ENCODE data around the gene SNX5.
A peak's percentile ranks its signal among the peaks of the same experiment; 100 is the strongest.

SNX5 gene

DNA sequence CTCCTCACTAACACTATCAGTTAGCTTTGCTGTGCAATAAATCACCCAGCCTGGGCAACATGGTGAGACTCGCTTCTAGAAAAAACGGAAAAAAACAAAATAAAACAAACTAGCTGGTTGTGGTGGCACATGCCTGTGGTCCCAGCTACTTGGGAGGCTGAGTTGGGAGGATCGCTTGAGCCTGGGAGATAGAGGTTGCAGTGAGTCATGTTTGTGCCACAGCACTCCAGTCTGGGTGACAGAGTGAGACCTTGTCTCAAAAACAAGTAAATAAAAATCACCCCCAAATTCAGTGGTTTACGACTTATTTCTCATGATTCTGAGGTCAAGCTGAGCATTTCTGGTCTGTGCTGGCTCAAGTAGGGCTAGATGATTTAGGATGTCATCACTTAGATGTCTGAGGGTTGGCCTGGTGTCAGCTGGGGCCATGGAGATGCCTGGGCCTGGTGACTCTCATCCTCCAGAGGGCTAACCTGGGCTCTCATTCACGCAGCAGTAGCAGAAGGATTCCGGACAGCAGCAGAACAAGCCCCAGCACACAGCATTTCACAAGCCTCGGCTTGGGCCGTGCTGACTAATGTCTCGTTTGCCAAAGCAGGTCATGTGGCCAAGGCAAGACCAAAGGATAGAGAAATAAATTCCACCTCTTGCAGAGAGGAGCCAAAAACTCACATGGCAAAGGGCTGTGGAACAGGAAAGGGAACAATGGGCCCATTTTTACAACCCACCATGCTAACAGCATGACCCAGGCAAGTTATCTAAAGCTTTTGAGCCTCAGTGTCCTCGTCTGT lies 32.7 kb upstream of the SNX5 start:
- Mint-ChIP-seq H3K4me1 (no peaks in the 10 kb centered on the region), H3K4me3 (no peak overlapping the region), H3K27ac (no peak overlapping the region), H3K36me3 (no peaks in the 10 kb centered on the region), H3K9me3 (no peaks in the 10 kb centered on the region)
- ATAC-seq = no peak
- DNase-seq (ENCODE audit: low spot score in 2 of 2) = no peak

DNA sequence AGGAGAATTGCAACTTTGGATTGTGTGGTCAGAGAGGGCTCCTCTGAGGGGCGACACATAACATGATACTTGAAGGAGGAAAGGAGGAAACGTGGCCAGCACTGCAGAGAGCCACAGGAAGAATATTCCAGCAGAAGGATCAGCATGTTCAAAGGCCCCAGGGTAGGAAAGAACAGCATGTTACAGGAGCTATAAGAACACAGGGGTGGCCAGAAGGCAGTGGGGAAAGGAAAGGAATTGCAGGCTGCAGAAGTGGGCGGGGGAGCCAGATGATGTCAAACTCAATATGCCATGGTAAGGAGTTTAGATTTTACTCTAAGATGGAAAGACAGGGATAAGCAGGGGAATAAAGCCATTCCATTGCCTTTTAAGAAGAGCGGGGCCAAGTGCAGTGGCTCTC lies 31.0 kb upstream of the SNX5 start:
- no peak for DNase-seq (ENCODE audit: low spot score in 2 of 2)
- Mint-ChIP-seq H3K4me1 (no peaks in the 10 kb centered on the region), H3K4me3 (no peak overlapping the region), H3K9me3 (no peaks in the 10 kb centered on the region), H3K36me3 (no peaks in the 10 kb centered on the region), H3K27ac (no peak overlapping the region)
- ATAC-seq = no peak

DNA sequence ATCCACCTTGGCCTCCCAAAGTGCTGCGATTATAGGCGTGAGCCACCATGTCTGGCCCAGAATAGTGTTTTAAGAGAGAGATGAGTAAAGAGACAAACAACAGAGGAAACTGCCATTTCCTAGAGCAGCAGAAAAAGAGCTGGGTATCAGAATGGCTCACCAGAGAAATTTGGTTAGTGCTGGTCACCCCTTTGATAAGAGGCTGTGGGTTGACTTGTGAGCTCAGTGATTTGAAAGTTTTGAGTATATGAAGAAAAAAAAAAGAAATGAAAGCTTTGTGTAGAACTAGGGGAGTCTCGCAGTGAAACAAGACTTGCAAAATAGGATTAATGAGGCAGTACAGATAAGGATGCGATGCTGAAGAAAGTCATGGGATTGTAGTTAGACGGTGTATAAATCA lies 29.9 kb upstream of the SNX5 start:
- no peak overlapping the region for H3K4me3 Mint-ChIP-seq
- no peaks in the 10 kb centered on the region for H3K36me3 Mint-ChIP-seq
- DNase-seq (ENCODE audit: low spot score in 2 of 2) (no peak), ATAC-seq (no peak)
- peaks cover 2% of the 10 kb centered on the region for H3K4me1 Mint-ChIP-seq
- no peak overlapping the region for H3K27ac Mint-ChIP-seq
- H3K9me3 Mint-ChIP-seq = no peaks in the 10 kb centered on the region

DNA sequence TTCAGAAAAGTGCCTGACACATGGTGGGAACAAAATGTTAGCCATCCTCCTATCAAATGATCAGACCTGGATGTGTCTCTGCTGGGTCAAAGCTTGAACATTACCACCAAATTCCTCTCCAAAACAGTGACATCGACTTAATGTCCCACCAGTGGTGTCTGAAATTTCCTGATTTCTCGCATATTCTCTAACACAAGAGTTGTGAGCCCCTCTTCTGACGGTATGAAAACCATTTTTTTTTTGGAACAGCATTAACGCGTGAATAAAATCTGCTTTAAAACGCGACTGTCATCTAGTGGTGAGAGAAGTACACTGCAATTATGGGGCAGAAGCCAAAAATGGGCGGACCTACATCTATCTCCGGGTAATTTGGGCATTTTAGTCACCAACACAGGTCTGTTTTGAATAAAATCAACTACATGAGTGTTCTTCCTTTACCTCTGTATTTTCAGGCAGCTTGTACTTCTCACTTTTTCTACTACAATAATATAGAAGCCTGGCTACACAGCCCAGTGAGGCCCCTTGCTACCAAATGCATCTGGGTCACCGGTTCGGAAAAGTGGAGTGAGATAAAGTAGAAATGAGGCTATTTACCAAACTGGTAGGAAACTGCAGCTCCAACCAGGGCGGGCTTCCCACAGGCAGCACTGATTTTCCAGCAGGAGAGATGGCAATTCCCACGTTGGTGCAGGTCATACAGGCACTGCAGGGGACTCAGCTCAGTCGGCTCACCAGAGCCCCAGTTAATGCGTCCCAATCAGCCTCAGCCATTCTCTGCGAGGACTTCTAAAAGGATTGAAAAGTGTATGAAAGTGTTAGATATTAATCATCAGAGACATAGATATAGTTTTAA lies 27.6 kb upstream of the SNX5 start:
- ATAC-seq (peak; percentile 62), DNase-seq (ENCODE audit: low spot score in 2 of 2) (peak; percentile 16 to 60)
- Mint-ChIP-seq H3K4me1 (peaks cover 19% of the 10 kb centered on the region), H3K27ac (no peak overlapping the region), H3K36me3 (peaks cover 13% of the 10 kb centered on the region), H3K4me3 (no peak overlapping the region), H3K9me3 (no peaks in the 10 kb centered on the region)

DNA sequence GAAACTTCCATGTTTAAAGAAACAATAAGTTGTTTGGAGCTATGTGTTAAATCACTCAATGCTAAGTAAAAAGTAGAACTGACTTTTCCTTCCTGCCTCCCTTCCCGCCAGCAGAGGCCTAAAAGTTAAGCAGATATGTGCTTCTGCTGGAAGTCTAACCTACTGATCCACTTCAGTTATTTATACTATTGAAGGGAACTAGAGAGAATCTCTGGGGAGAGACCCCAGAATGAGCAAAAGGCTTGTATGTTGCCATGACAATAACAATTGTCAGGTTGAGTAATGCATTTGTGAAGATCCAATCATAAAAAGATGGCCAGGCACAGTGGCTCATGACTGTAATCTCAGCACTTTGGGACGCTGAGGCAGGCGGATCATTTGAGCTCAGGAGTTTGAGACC lies 25.0 kb upstream of the SNX5 start:
- DNase-seq (ENCODE audit: low spot score in 2 of 2) = no peak
- peak overlapping the region; percentile 54 for H3K27ac Mint-ChIP-seq
- H3K36me3 Mint-ChIP-seq = peaks cover 40% of the 10 kb centered on the region
- H3K4me1 Mint-ChIP-seq = peaks cover 19% of the 10 kb centered on the region
- ATAC-seq = no peak
- H3K4me3 Mint-ChIP-seq = peak overlapping the region; percentile 64
- H3K9me3 Mint-ChIP-seq = no peaks in the 10 kb centered on the region

DNA sequence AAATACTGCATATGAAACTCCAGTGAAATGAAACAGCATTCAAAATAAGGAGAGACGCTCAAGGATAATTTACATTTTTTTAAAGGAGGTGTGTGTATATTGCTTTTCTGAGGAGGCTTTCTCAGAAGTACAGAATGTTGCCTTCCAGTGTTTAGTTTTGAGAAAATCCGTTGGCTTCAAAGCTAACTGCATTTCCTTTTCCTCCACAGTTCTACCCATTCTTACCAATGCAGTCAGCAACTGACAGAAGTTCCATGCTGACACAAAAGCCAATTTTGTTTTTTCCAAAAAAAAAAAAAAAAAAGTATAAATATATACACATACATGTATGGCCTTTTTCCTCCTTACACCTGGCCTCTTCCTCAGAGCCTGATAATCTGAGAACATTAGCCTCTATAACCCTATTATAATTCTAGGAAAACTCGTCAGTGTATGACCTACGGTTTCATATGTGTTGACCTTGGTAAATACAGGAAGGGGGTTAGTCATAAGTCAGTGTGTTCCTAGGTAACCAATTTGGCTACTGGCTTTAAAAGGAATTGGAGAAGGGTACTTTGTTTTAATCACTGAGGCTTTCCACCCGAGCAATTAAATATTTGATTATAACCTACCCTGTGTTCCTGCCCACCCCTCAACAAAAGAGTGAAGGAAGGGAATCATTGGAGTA lies 24.4 kb upstream of the SNX5 start:
- Mint-ChIP-seq H3K4me1 (peaks cover 19% of the 10 kb centered on the region), H3K36me3 (peaks cover 46% of the 10 kb centered on the region), H3K4me3 (peak overlapping the region; percentile 64), H3K9me3 (no peaks in the 10 kb centered on the region), H3K27ac (peak overlapping the region; percentile 56)
- DNase-seq (ENCODE audit: low spot score in 2 of 2) = no peak
- peak; percentile 46 for ATAC-seq

DNA sequence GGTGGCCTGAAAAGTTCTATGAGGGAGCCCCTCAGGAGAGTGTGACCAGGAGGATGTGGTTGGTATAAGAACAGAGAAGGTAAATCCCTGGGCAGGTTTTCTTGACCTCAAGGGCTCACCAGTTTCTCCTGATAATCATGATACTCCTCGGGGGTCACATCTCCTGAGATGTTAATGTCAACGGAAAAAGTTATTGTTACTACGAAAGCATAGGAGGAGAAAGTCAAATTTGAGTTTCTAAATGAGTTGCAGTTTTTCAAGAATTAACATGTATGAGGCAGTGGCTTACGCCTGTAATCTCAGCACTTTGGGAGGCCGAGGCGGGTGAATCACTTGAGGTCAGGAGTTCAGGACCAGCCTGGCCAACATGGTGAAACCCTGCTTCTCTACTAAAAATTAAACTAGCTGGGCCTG lies 23.6 kb upstream of the SNX5 start:
- peak in 1 of 2 donors; percentile 65 for DNase-seq (ENCODE audit: low spot score in 2 of 2)
- H3K36me3 Mint-ChIP-seq = peaks cover 53% of the 10 kb centered on the region
- peak overlapping the region; percentile 64 for H3K4me3 Mint-ChIP-seq
- peak overlapping the region; percentile 56 for H3K27ac Mint-ChIP-seq
- H3K4me1 Mint-ChIP-seq = peaks cover 19% of the 10 kb centered on the region
- ATAC-seq = peak; percentile 93
- H3K9me3 Mint-ChIP-seq = no peaks in the 10 kb centered on the region

DNA sequence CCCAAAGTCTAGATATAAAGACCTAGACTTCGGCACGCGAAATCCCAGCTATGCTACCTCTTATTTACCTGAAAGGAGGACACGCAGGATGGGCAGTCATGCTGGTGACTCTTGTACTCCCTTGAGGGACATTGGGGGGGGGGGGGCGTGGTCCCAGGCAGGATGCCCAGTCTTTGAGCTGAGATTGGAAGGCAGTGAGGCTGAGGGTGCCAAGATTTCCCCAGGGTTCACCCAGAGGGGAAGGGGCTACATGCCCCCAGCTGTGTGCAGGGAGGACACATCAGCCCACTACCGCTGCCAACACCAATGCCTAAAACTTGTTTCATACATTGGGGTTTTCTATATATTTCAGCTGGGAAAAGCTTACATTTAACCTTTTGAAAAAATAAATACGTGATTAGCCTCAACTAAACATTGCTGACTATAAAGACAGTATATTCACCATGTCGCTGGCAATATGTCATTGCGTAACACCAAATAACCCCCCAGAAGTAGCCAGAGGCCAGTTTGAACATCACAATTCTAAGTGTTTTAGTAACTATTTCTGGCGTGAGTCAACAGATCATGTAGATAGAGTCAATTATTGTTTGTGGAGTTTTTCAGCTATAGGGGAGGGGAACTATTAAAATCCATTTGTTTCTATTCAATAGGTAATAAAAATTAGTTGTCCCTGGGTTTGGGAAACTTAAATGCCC lies 21.8 kb upstream of the SNX5 start:
- no peaks in the 10 kb centered on the region for H3K9me3 Mint-ChIP-seq
- H3K36me3 Mint-ChIP-seq = peaks cover 67% of the 10 kb centered on the region
- DNase-seq (ENCODE audit: low spot score in 2 of 2) (no peak), ATAC-seq (no peak)
- peaks cover 19% of the 10 kb centered on the region for H3K4me1 Mint-ChIP-seq
- H3K27ac Mint-ChIP-seq = no peak overlapping the region
- H3K4me3 Mint-ChIP-seq = no peak overlapping the region

DNA sequence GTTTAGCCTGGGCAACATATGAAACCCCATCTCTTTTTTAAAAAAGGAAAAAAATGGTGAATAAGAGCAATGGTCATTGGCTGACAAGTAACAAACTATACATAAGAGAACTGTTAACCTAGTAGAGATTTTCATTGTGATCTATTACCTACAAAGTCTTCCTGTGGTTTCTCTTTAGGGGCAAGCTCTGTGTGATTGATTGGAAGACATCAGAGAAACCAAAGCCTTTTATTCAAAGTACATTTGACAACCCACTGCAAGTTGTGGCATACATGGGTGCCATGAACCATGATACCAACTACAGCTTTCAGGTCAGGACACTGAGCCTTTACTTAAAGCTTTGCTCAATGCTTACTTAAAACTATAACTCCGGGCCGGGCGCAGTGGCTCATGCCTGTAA lies 19.4 kb upstream of the SNX5 start:
- no peak overlapping the region for H3K27ac Mint-ChIP-seq
- no peaks in the 10 kb centered on the region for H3K9me3 Mint-ChIP-seq
- H3K36me3 Mint-ChIP-seq = peaks cover 72% of the 10 kb centered on the region
- H3K4me3 Mint-ChIP-seq = no peak overlapping the region
- no peak for DNase-seq (ENCODE audit: low spot score in 2 of 2)
- peaks cover 13% of the 10 kb centered on the region for H3K4me1 Mint-ChIP-seq
- ATAC-seq = no peak

DNA sequence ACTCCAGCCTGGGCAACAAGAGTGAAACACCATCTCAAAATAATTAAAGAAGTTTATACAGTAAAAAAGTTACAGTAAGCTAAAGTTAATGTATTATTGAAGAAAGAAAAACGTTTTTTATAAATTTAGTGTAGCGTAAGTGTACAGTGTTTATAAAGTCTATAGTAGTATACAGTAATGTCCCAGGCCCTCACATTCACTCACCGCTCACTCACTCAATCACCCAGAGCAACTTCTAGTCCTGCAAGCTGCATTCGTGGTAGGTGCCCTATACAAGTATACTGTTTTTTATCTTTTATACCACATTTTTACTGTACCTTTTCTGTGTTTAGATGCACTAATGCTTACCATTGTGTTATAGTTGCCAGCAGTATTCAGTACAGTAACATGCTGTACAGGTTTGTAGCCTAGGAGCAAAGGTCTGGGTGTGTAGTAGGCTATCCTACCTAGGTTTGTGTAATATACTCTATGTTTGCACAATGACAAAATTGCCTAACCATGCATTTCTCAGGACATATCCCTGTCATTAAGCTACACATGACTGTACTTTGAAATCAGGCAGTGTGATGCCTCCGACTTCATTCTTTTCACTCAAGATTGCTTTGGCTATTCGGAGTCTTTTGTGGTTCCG lies 16.9 kb upstream of the SNX5 start:
- Mint-ChIP-seq H3K4me1 (no peaks in the 10 kb centered on the region), H3K27ac (no peak overlapping the region), H3K9me3 (no peaks in the 10 kb centered on the region), H3K4me3 (no peak overlapping the region), H3K36me3 (peaks cover 60% of the 10 kb centered on the region)
- no peak for ATAC-seq
- DNase-seq (ENCODE audit: low spot score in 2 of 2) = no peak

DNA sequence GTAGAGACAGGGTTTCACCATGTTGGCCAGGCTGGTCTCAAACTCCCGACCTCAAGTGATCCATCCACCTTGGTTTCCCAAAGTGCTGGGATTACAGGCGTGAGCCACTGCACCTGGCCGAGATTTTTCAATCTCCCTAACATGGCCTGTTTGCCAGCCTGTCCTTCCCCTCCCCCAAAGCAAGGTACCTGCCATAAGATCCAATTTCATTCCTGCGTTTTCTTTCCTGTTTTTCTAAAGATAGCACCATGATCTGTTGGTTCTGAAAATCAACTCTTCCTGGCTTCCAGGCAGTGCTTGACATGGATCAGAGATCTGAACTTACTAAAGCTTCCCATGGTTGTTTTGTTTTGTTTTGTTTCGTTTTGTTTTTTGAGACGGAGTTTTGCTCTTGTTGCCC lies 7.7 kb upstream of the SNX5 start:
- ATAC-seq (no peak), DNase-seq (ENCODE audit: low spot score in 2 of 2) (no peak)
- H3K27ac Mint-ChIP-seq = no peak overlapping the region
- peaks cover 95% of the 10 kb centered on the region for H3K36me3 Mint-ChIP-seq
- no peaks in the 10 kb centered on the region for H3K9me3 Mint-ChIP-seq
- H3K4me1 Mint-ChIP-seq = peaks cover 27% of the 10 kb centered on the region
- no peak overlapping the region for H3K4me3 Mint-ChIP-seq

DNA sequence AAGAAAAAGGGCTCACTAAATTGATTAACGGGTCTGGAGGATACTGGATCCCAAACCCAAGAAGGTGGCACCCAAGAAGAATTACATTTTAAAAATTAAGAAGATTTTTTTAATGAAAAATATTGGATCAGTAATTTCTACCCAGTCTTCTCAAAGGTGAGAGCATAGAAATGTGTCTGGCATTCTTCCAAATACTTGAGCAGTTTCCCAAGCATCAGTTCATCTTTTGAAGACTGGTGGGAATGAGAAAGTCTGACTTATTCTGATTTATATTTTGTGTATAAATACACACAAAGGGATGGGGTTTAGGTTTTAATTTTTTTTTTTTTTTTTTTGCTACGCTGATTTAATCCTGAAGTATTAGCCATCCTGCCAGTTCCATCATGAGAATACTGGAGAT lies 3.5 kb upstream of the SNX5 start:
- H3K4me1 Mint-ChIP-seq = peaks cover 33% of the 10 kb centered on the region
- H3K27ac Mint-ChIP-seq = peak overlapping the region; percentile 71
- DNase-seq (ENCODE audit: low spot score in 2 of 2) = no peak
- ATAC-seq = no peak
- peaks cover 99% of the 10 kb centered on the region for H3K36me3 Mint-ChIP-seq
- no peaks in the 10 kb centered on the region for H3K9me3 Mint-ChIP-seq
- peak overlapping the region; percentile 95 for H3K4me3 Mint-ChIP-seq

DNA sequence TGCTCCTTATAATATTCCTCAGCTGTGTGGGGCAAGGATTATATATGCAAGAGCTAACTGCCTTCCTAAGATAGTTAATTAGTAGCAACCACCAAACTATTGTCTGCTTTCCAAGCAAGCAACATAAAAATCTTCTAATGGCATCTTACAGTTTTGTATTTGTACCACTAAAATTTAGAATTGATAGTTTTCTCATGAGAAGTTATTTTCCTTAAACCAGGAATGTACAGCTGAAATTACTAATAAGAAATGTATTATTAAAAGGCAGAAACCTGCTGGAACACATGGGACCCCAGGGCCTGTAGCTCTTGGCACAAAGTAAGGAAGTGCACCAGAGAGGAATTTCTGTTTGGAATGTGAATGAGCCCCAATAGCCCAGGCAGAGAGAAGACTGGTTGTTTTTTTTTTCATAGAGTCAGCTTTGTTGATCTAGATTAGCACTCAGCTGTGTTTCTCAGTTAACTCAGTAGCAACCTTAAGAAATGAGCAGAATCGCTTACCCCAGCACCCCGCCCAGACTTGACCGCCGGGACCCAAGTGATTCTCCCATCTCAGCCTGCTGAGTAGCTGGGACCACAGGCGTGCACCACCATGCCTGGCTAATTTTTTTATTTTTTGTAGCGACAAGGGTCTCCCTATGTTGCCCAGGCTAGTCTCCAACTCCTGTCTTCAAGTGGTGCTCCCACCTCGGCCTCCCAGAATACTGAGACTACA lies 2.9 kb upstream of the SNX5 start:
- Mint-ChIP-seq H3K27ac (peak overlapping the region; percentile 40), H3K9me3 (no peaks in the 10 kb centered on the region), H3K4me3 (peak overlapping the region; percentile 95), H3K4me1 (peaks cover 33% of the 10 kb centered on the region), H3K36me3 (peaks cover 99% of the 10 kb centered on the region)
- no peak for ATAC-seq
- no peak for DNase-seq (ENCODE audit: low spot score in 2 of 2)

DNA sequence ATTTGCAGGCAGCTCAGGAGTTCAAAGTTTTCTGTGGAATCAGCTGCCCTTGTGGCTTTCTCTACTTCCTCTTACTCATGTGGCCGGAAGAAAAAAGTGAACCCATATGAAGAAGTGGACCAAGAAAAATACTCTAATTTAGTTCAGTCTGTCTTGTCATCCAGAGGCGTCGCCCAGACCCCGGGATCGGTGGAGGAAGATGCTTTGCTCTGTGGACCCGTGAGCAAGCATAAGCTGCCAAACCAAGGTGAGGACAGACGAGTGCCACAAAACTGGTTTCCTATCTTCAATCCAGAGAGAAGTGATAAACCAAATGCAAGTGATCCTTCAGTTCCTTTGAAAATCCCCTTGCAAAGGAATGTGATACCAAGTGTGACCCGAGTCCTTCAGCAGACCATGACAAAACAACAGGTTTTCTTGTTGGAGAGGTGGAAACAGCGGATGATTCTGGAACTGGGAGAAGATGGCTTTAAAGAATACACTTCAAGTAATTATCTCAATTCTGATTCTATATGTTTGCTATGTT lies 1.4 kb upstream of the SNX5 start:
- DNase-seq (ENCODE audit: low spot score in 2 of 2) (peak in 1 of 2 donors; percentile 69), ATAC-seq (no peak)
- Mint-ChIP-seq H3K27ac (peak overlapping the region; percentile 98), H3K4me3 (peak overlapping the region; percentile 95), H3K36me3 (peaks cover 99% of the 10 kb centered on the region), H3K4me1 (peaks cover 36% of the 10 kb centered on the region), H3K9me3 (no peaks in the 10 kb centered on the region)
